Prostate gland (tissue), 2 donors: ENCODE measurements around the gene CNN3. TPM values are rescaled to one million over a fixed set of nuclear protein-coding genes. Genes with fewer than 3 reads are reported as not detected.
A peak's percentile ranks its signal among the peaks of the same experiment; 100 is the strongest.

Experiments used
- DNase-seq: peaks from one replicate; pipeline ENCODE4 v3.0.0-alpha.2; 2019; ENCODE audit warnings: low spot score
- H3K27ac ChIP-seq, 2 donors: fragments of 200-600 bp; sonication (generic); 2 replicates each; pipeline ENCODE4 v1.5.1; 2017 to 2019
- H3K27me3 ChIP-seq: fragments of 200-600 bp; sonication (generic); replicated peaks from 2 replicates; pipeline ENCODE4 v1.5.1; 2019; ENCODE audit not compliant: insufficient read depth
- H3K36me3 ChIP-seq, 2 donors: fragments of 200-600 bp; sonication (generic); 1 replicate in 1 of 2; 2 replicates in 1 of 2; pipeline versions ENCODE4 v1.5.1 to v1.8.1; 2017 to 2019
- H3K4me1 ChIP-seq: fragments of 200-600 bp; sonication (generic); replicated peaks from 2 replicates; pipeline ENCODE4 v1.5.1; 2019
- H3K4me3 ChIP-seq, 2 donors: fragments of 200-600 bp; sonication (generic); 2 replicates each; pipeline ENCODE4 v1.5.1; 2017 to 2019
- H3K9me3 ChIP-seq: fragments of 200-600 bp; sonication (generic); 2 replicates; pipeline ENCODE4 v1.5.1; 2017
- CTCF ChIP-seq, 4 experiments: fragments of 200-600 bp in 2 of 4; fragments of 450-650 bp in 2 of 4; sonication (generic) in 2 of 4; IDR thresholded peaks; 1 replicate in 3 of 4; 2 replicates in 1 of 4; pipeline ENCODE4 v1.5.1; 2016 to 2019; ENCODE audit warnings: antibody characterized with exemption in 4 of 4, mild to moderate bottlenecking in 2 of 4, moderate library complexity in 2 of 4
- POLR2A ChIP-seq: fragments of 450-650 bp; IDR thresholded peaks from one replicate; pipeline ENCODE4 v1.6.1; 2016; ENCODE audit warnings: antibody characterized with exemption, mild to moderate bottlenecking
- POLR2AphosphoS5 ChIP-seq: sonication (generic); formaldehyde crosslinking; IDR thresholded peaks from one replicate; pipeline ENCODE4 v1.6.1; 2017; ENCODE audit warnings: antibody characterized with exemption
- WGBS: methylation state at CpG from one replicate; pipeline ENCODE4 v1.1.5; 2018; 5-methylcytosine and 5-hydroxymethylcytosine counted together
- intact Hi-C: fragments of 100-400 bp; cut with DNase I; formaldehyde crosslinking; loops from one replicate; pipeline ENCODE4 v1.14.2; 2022
- total RNA-seq, 2 donors: library from RNA; depleted of rRNA; stranded (reverse); fragments of >200 nt; gene quantifications; one replicate each; pipeline ENCODE4 v1.1.0, GENCODE V29; 2016

CNN3 gene
- total RNA-seq, 2 donors from 2014 or later = 136 to 180 TPM

DNA sequence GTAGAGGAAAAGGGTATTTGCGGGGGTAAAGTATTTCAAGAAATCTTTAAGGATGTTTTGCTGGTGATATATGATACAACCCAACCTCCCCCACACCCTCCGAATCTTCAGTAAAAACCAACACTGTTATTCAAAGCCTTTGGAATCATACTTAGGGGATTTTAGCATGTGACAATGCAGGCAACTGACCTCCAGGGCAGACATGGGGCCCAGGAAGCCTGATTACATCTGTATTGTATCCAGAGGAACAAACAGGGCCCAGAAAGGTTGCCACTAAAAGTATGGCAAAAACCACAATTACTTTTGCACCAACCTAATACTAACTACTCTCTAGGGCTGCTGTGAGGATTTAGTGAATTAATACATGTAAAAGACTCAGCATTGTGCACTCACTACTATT lies 43.9 kb upstream of the CNN3 start:
- TF ChIP-seq POLR2A (no peak), POLR2AphosphoS5 (no peak), CTCF (IDR thresholded peaks at IDR 0.05) (no peak)
- peak overlapping the region; percentile 24 to 31 for H3K27ac ChIP-seq
- no peaks in the 10 kb centered on the region for H3K27me3 ChIP-seq
- no peaks in the 10 kb centered on the region for H3K9me3 ChIP-seq
- no peaks in the 10 kb centered on the region for H3K4me1 ChIP-seq
- 60% methylated on average over 2 of the region's 2 CpGs for whole genome bisulfite sequencing
- no peak overlapping the region for H3K4me3 ChIP-seq
- H3K36me3 ChIP-seq = no peaks in the 10 kb centered on the region
- intact Hi-C loops = loop anchor here (5.0 kb wide), 1 partner anchor 43 kb away; the partner anchor contains the start of gene CNN3
- DNase-seq = no peak

DNA sequence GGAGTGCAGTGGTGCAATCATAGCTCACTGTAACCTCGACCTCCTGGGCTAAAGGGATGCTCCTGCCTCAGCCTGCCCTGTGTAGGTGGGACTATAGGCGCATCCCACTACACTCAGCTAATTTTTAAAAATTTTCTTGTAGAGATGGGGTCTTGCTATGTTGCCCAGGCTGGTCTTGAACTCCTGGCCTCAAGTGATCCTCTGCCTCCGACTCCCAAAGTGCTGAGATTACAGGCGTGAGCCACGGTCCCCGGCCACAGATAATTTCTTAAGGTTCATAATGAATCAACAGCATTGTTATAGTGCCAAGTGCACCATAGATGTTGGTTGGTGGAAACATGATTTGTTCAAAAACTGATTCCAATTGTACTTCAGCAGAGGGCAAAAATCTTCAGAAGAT lies 42.2 kb upstream of the CNN3 start:
- no peaks in the 10 kb centered on the region for H3K9me3 ChIP-seq
- no peak for DNase-seq
- no peaks in the 10 kb centered on the region for H3K4me1 ChIP-seq
- intact Hi-C loops = no loop called here
- TF ChIP-seq CTCF (IDR thresholded peaks at IDR 0.05) (no peak), POLR2A (no peak), POLR2AphosphoS5 (no peak)
- H3K27me3 ChIP-seq = no peaks in the 10 kb centered on the region
- no peaks in the 10 kb centered on the region for H3K36me3 ChIP-seq
- WGBS = 92% methylated on average over 6 of the region's 6 CpGs
- no peak overlapping the region for H3K4me3 ChIP-seq
- no peak overlapping the region for H3K27ac ChIP-seq

DNA sequence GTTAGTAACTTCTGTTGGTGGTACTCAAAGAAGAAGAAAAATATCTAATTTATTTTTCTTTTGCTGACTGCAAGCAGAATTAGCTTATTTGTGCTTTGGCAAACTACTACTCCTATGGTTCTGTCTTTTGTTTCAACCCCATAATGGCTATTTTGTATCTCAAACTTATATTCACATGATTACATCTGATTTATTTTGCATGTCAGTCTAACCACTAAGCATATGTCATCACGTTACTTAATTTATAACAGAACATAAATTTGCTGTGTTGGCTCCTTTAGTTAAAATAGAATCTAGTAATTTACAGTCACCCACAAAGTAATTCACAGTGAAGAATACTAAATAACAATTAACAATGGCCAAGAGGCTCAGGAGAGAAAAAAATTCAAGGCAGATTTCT lies 39.1 kb upstream of the CNN3 start:
- 70% methylated on average over 1 of the region's 1 CpG for WGBS
- no peak for DNase-seq
- H3K4me1 ChIP-seq = no peaks in the 10 kb centered on the region
- H3K9me3 ChIP-seq = no peaks in the 10 kb centered on the region
- TF ChIP-seq POLR2AphosphoS5 (no peak), CTCF (IDR thresholded peaks at IDR 0.05) (no peak), POLR2A (no peak)
- H3K27ac ChIP-seq = no peak overlapping the region
- no peaks in the 10 kb centered on the region for H3K36me3 ChIP-seq
- H3K27me3 ChIP-seq = no peaks in the 10 kb centered on the region
- intact Hi-C loops = no loop called here
- no peak overlapping the region for H3K4me3 ChIP-seq

DNA sequence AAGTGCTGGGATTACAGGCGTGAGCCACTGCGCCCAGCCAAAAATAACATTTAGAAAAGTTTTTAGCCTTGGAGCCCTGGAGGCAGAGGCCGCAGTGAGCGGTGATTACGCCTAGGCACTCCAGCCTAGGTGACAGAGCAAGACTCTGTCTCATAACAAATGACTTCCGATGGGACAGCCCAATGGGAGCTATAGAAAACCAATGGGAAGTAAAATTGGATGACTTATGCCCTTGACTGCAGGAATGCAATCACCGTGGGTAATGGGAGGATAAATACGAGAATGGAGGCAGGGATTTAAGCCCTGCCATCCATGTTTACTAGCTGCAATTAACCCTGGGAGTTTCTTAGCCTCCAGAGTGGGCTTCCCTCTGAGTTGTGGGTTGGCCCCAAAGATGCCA lies 37.0 kb upstream of the CNN3 start:
- TF ChIP-seq CTCF (IDR thresholded peaks at IDR 0.05) = no peak
- no peak for TF ChIP-seq POLR2AphosphoS5
- TF ChIP-seq POLR2A = no peak

GRCh38 chr1:94962409-94963265 lies 35.7 kb upstream of the CNN3 start:
- H3K9me3 ChIP-seq = no peaks in the 10 kb centered on the region
- peak overlapping the region; percentile 19 to 29 for H3K4me3 ChIP-seq
- H3K36me3 ChIP-seq = no peaks in the 10 kb centered on the region
- peak; percentile 34 for DNase-seq
- no peaks in the 10 kb centered on the region for H3K4me1 ChIP-seq
- TF ChIP-seq POLR2AphosphoS5 = peak; percentile 53
- no peak for TF ChIP-seq POLR2A
- no peaks in the 10 kb centered on the region for H3K27me3 ChIP-seq
- H3K27ac ChIP-seq = peak overlapping the region; percentile 76 to 79
- intact Hi-C loops = no loop called here
- WGBS = 3% methylated on average over 10 of the region's 10 CpGs

More for the DNA sequence above, 37.0 kb upstream of the CNN3 start:
- DNase-seq = no peak
- intact Hi-C loops = no loop called here
- WGBS = 79% methylated on average over 8 of the region's 8 CpGs
- no peaks in the 10 kb centered on the region for H3K27me3 ChIP-seq
- no peaks in the 10 kb centered on the region for H3K4me1 ChIP-seq
- no peaks in the 10 kb centered on the region for H3K36me3 ChIP-seq
- H3K9me3 ChIP-seq = no peaks in the 10 kb centered on the region
- H3K4me3 ChIP-seq = no peak overlapping the region
- no peak overlapping the region for H3K27ac ChIP-seq
